Ovary (tissue), 9 donors: Measurements from ENCODE around the gene CAMK2D. TPM values are rescaled to one million over a fixed set of nuclear protein-coding genes. Genes with fewer than 3 reads are reported as not detected.

Experiments
- DNase-seq, 5 donors: peaks; one replicate each; pipeline ENCODE4 v3.0.0-alpha.2; 2019 to 2020
- H3K27ac ChIP-seq, 2 donors: fragments of 200-600 bp; one replicate each; pipeline versions ENCODE4 v1.5.1 to v1.8.0; 2019 to 2022
- H3K27me3 ChIP-seq: fragments of 200-600 bp; one replicate; pipeline ENCODE4 v1.8.0; 2022
- H3K36me3 ChIP-seq: fragments of 200-600 bp; sonication (generic); one replicate; pipeline ENCODE4 v1.5.1; 2019
- H3K4me1 ChIP-seq: one replicate; pipeline ENCODE4 v1.8.1; 2013; ENCODE audit warnings: mild to moderate bottlenecking, moderate library complexity; ENCODE audit not compliant: insufficient read depth
- H3K4me3 ChIP-seq: fragments of 200-600 bp; sonication (generic); one replicate; pipeline ENCODE4 v1.5.1; 2017
- H3K9me3 ChIP-seq, 2 donors: fragments of 200-600 bp in 1 of 2; sonication (generic) in 1 of 2; one replicate each; pipeline versions ENCODE4 v1.5.1 to v1.8.1; 2013 to 2019; ENCODE audit warnings: mild to moderate bottlenecking in 1 of 2, moderate library complexity in 1 of 2
- EP300 ChIP-seq: sonication (generic); formaldehyde crosslinking; IDR thresholded peaks from one replicate; pipeline ENCODE4 v1.6.1; 2017; ENCODE audit warnings: antibody characterized with exemption
- POLR2A ChIP-seq: fragments of 450-650 bp; IDR thresholded peaks from one replicate; pipeline ENCODE4 v1.6.1; 2017; ENCODE audit warnings: antibody characterized with exemption, mild to moderate bottlenecking, moderate library complexity
- WGBS, 3 donors: extraction: QIAGEN DNeasy Blood & Tissue Kit in 1 of 3; methylation state at CpG; one replicate each; pipeline versions ENCODE4 v1.1.5 to v1.1.7; 2013 to 2017; 5-methylcytosine and 5-hydroxymethylcytosine counted together
- intact Hi-C, 4 donors: fragments of 100-400 bp; cut with DNase I; formaldehyde crosslinking; loops; one replicate each; pipeline versions ENCODE4 v1.11.0 to v1.15.1; 2022 to 2023
- polyA plus RNA-seq, 2 donors: library from polyadenylated mRNA; stranded (reverse); fragments of 200-250 nt in 1 of 2; fragments of 350-450 nt in 1 of 2; fragmentation: Illumina TruSeq in 1 of 2; extraction: RNeasy Lipid Tissue Mini Kit (QIAGEN cat#74804) in 1 of 2; gene quantifications; one replicate each; pipeline ENCODE4 v1.2.3, GENCODE V29; 2013 to 2014
- total RNA-seq, 7 donors: library from RNA; depleted of rRNA in 2 of 7; stranded (reverse); fragments of >200 nt in 2 of 7; fragmentation: NEBNext Ultra II Directional in 3 of 7; extraction: Animal tissue kit (Norgen Biotek cat#: 25700) in 3 of 7; gene quantifications; one replicate each; pipeline versions ENCODE4 v1.1.0 to v1.2.4, GENCODE V29; 2016 to 2023
- TF ChIP-seq, protein P1 (sequence below), 3 donors: fragments of 450-650 bp in 2 of 3; fragments of 200-600 bp in 1 of 3; IDR thresholded peaks; one replicate each; pipeline versions ENCODE4 v1.5.1 to v1.8.0; 2016 to 2022; ENCODE audit warnings: antibody characterized with exemption in 3 of 3, mild to moderate bottlenecking in 1 of 3
- donor health status: DM: no; HTN: no; CAD: no; lungs with moderate emphysema.
- donor health status: DM: no; HTN: no; CAD: no.
- donor health status: Bipolar disorder and iron deficiency.
- donor health status: DM: yes; HTN: yes; CAD: no.
- donor health status: DM: no; HTN: no; CAD: no.
- donor health status: DM: yes; HTN: yes; CAD: no.

The CAMK2D gene
- total and polyA plus RNA-seq, 9 donors: 14.2 to 36.9 (median 32.2) TPM

DNA sequence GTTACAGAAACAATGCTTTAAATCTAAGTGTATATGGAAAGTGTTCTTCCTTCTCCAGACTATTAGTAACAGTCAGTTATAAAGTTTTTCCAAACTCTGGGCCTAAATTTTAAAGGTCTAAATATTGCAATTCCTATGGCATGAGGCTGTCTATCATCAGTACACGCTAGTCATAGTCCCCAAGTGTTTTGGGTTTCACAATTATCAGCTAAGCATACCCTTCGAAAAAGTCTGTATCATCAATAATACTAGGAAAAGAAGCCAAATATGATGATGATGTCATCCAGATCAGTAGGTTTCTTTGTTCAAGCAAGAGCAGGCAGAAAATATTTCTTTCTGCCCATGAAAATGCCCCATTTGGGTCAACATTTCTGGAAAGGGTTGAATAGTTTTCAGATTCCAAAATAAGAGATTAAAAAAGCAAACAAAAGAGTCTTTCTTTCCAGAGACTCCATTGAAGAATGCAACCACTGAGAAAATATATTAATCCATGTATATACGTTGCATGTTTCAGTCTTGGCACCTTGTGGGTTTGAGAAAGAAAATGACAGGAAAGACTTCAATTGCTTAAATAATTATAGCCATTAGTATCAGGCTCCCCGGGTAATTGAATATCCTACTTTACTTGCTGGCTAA is 173.8 kb downstream of the CAMK2D start:
- Histone ChIP-seq H3K36me3 (no peaks in the 10 kb centered on the region), H3K27me3 (no peaks in the 10 kb centered on the region), H3K4me3 (no peak overlapping the region), H3K27ac (no peak overlapping the region), H3K9me3 (no peaks in the 10 kb centered on the region), H3K4me1 (peaks cover 1% of the 10 kb centered on the region)
- intact Hi-C loops: no loop called here
- WGBS, 3 donors: 55 to 88% (median 63%) methylated on average over 4 of the region's 4 CpGs
- TF ChIP-seq POLR2A (no peak), EP300 (no peak)
- TF ChIP-seq, protein P1, sequence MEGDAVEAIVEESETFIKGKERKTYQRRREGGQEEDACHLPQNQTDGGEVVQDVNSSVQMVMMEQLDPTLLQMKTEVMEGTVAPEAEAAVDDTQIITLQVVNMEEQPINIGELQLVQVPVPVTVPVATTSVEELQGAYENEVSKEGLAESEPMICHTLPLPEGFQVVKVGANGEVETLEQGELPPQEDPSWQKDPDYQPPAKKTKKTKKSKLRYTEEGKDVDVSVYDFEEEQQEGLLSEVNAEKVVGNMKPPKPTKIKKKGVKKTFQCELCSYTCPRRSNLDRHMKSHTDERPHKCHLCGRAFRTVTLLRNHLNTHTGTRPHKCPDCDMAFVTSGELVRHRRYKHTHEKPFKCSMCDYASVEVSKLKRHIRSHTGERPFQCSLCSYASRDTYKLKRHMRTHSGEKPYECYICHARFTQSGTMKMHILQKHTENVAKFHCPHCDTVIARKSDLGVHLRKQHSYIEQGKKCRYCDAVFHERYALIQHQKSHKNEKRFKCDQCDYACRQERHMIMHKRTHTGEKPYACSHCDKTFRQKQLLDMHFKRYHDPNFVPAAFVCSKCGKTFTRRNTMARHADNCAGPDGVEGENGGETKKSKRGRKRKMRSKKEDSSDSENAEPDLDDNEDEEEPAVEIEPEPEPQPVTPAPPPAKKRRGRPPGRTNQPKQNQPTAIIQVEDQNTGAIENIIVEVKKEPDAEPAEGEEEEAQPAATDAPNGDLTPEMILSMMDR (IDR thresholded peaks at IDR 0.05): no peak
- no peak for DNase-seq

DNA sequence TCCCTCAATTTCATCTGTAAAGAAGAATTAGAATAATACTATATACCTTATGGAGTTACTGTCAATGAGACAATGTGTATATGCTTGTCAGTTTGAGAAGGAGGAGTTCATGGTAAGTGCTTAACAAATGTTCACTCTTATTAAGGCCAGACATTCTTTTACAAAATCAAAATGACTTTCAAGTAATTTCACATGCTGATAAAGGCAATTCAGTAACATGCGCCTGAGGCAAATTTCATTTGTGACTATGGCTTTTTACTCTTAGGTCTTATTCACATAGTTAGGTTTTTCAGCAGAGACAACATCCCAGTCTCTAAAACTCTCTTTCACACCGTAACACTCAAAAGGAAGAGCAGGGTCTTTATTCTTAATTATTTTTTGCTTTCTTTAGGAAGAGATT is 174.4 kb downstream of the CAMK2D start:
- H3K9me3 ChIP-seq: no peaks in the 10 kb centered on the region
- H3K27ac ChIP-seq: no peak overlapping the region
- no peak for TF ChIP-seq EP300
- TF ChIP-seq, protein P1 (IDR thresholded peaks at IDR 0.05): no peak
- peaks cover 1% of the 10 kb centered on the region for H3K4me1 ChIP-seq
- DNase-seq: no peak
- no peak overlapping the region for H3K4me3 ChIP-seq
- no peaks in the 10 kb centered on the region for H3K27me3 ChIP-seq
- intact Hi-C loops: no loop called here
- WGBS, 3 donors: 97 to 98% (median 97%) methylated on average over 2 of the region's 2 CpGs
- no peaks in the 10 kb centered on the region for H3K36me3 ChIP-seq

DNA sequence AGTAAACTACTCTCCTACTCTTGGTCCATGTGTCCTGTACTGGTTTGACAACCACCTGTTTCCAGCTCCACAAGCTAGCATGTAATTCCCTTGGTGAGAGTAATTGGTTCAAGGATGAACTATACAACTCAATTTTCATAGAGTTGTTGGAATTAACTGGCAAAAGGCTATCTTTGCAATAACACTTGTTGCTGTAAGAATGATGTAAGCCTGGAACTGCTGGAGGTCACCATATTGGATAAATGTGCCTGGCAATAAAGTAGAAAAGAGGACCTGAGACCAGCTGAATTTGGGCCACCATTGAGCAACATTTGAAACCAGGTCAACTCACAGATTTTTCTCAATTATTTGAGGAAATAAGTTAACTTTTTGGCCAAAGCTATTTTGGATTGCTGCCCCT is 175.5 kb downstream of the CAMK2D start:
- H3K4me1 ChIP-seq: peaks cover 1% of the 10 kb centered on the region
- H3K9me3 ChIP-seq: no peaks in the 10 kb centered on the region
- H3K27me3 ChIP-seq: no peaks in the 10 kb centered on the region
- TF ChIP-seq POLR2A (no peak), EP300 (no peak)
- TF ChIP-seq, protein P1 (IDR thresholded peaks at IDR 0.05): no peak
- intact Hi-C loops: no loop called here
- H3K36me3 ChIP-seq: no peaks in the 10 kb centered on the region
- no peak overlapping the region for H3K27ac ChIP-seq
- no peak overlapping the region for H3K4me3 ChIP-seq
- no peak for DNase-seq

DNA sequence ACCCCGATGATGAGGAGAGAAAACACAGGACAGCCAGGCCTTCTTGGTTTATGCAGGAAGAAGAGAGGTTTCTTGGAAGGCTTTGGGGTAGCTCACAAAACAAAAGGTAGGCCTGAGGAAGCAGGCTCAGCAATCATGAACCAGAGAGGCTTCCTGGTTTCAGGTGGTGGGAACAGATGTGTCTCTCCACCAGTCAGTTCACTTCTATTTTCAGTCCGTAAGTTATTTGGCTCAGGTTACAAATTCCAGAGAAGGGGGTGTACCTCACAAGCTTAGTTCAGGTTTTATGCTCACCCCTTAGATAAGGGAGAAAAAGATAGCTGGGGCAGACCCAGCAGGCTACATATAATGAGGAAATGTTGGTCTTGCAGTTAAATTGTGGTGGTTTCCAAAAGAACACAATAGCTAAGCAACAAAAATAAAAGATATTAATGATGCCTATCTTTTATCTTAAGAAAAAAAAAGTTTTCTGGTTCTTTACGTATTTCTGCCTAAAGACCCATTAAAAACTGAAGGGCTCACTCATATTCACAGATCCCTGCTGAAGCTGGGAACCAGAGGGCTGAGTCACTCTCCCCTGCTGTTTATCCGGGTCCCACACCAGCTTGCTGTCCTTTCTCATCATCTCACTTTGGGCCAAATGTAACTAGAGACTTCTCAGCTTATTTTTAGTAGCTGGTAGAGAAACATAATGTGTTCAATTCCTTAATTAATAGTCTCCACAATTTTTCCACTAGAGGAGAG is 177.0 kb downstream of the CAMK2D start:
- WGBS, 3 donors: 63 to 66% (median 64%) methylated on average over 4 of the region's 4 CpGs
- peaks cover 1% of the 10 kb centered on the region for H3K4me1 ChIP-seq
- H3K36me3 ChIP-seq: no peaks in the 10 kb centered on the region
- intact Hi-C loops: no loop called here
- TF ChIP-seq EP300 (no peak), POLR2A (no peak)
- TF ChIP-seq, protein P1 (IDR thresholded peaks at IDR 0.05): no peak
- H3K9me3 ChIP-seq: no peaks in the 10 kb centered on the region
- H3K27ac ChIP-seq: no peak overlapping the region
- no peak for DNase-seq
- no peaks in the 10 kb centered on the region for H3K27me3 ChIP-seq
- no peak overlapping the region for H3K4me3 ChIP-seq
